GM21390 (cell line): Measurements from ENCODE around the gene CACNG7.

Experiments used
- ATAC-seq: cut with Tn5 transposase; IDR thresholded peaks from one replicate; pipeline ENCODE4 v1.9.1; 2021; ENCODE audit not compliant: unreplicated experiment

CACNG7 gene

DNA sequence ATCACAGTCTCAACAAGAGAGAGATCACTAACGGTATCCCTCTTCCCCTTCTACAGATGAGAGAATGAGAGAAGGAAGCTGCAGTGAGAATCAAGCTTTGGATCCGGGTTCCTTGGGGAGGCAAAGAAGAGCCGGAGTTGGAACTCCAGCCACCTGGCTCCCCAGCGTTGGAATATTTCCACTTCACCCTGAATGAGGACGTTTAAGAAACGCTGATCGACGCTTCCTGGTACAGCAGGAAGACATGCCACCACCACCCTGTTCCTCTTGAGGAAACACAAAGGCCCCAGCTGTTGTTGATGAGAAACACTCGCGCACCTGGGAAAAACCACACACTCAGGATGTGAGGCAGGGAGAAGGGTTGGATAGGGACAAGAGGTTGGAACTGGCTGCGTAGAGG lies 42.4 kb downstream of the CACNG7 start:
- ATAC-seq = no peak

DNA sequence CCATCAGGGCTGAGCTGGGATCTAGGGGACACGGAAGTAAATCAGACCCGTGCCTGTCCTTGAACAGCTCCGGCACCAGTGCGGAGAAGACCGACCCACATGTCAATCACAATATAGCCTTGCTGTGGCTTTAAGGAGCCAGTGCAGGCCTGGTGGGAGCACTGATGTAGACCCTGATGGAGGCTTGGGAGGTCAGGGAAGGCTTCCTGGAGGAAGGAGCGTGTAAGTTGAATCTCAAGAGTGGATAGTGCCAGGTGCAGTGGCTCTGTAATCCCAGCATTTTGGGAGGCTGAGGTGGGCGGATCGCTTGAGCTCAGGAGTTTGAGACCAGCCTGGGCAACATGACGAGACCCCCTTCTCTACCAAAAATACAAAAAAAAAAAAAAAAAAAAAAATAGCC lies 42.9 kb downstream of the CACNG7 start:
- ATAC-seq = no peak

DNA sequence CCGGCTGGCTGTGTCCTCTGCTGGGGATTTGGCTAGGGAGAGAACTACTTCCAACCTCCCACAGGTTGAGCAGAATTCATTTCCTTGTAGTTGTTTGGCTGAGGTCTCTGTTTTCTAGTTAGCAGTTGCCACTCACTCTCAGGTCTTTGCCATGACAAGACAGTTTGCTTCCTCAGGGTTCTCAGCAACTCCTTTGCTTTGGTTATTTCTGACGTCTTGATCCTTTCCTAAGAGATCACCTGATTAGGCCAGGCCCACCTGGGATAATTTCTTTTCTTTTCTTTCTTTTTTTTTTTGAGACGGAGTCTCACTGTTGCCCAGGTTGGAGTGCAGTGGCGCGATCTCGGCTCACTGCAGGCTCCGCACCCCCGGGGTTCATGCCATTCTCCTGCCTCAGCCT lies 44.3 kb downstream of the CACNG7 start:
- ATAC-seq = no peak

DNA sequence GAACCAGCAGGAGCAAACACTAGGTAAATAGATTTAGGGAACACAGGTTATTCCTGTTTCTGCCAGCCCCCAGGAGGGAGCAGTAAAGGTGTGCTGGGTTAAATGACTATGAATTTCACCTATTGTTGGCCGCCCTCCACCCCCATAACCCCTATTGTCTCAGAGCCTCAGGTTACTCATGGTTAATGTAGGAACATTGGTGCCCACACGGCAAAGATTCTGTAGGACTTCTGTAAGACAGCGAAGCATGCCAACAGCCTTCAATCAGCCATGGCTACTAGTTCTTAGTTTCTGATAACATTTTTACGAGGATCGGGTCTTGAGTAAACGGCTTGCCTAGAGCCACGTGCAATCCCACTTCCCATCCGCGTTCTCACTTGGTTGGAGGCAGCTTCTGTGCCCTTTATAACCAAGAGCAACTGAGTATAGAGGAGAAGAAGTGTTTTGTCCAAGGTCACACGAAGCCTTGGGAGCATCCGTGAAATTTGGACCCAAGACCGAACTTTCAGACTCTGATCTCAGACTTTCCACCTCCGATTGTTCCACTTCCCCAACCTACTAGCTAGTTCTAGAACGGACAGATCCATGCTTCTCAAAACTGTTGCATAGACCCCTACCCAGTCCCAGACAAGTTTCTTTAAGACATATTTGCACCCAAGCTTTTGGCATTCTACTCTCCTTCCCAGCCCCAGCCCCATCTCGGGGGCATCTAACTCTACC lies 48.5 kb downstream of the CACNG7 start:
- no peak for ATAC-seq

DNA sequence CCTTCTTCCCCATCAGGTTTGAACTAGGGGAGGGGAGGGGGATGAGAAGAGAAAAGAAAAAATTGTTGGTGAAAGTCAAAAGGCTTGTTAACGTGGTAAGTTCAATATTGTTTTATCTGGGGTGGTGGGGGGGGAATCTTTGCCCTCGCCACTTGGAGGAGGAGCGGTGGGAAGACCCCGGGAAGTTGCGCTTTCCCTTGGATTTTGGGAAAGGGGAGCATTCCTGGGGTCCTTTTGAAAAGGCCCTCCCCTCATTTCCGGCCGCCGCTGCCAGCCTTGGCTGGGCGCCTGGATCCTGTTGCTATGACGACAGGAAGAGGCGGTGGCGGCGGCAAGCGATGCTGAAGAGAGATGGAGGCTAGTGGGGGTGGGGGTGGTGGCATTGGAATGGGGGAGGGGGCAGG lies 49.1 kb downstream of the CACNG7 start:
- no peak for ATAC-seq

DNA sequence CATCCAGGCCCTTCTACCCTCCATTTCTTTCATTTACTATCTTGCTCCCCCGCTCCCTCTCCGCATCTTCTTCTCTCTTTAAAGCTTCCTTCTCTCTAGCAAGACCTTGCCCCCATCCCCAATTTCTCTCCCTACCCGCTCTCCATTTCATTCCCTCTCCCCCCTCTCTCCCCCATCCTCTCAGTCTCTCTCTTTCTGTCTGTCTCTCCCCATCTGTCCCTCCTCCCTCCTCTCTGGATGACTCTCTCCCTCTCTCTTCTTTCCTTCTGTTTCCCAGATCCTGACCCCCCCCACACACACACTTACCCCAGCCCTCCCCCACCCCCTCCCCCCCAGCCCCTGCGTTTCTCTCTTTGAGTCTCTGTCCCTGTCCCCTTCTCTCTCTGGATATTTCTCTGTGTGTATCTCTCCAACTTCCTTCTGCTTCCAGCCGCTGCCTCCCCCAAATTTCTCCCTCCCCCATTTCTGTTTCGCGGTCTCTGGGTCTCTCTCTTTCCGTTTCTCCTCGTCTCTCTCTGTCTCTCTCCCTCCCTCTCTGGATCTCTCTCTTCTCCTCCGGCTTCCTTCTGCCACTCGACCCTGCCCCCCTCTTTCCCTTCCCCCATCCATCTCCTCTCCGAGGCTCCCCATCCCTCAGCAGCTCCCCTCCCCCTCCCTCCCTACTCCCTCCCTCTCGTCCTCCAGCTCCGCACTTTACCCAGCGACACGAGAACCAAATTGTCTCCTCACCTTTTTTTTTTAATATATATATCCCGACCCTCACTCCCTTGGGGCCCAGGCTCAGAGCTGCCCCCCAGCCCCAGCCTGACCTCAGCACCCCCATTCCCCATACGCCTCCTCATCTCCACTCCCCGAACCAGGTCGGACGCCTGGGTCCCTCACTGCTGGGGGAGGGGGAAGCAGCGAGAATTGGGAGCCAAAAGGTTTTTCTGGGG lies 50.0 kb downstream of the CACNG7 start:
- ATAC-seq = no peak

DNA sequence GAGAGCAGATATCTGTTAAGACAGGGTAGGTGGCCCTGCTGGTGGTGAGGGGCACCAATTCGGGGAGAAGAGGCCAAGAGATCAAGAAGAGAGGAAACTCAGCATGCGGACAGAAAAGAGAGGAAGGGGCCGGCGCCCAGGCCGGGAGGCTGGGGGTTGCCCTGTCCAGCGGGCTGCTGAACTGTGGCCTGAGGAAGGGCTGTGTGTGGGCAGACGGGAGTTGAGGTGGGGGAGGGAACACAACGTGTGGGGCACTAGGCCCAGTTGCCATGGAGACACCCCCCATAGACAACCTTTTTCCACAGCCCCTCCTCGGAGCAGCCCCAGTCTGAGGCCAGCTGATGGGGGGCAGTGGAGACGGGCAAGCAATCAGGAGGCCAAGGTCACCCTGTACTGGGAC lies 51.1 kb downstream of the CACNG7 start:
- ATAC-seq = no peak

DNA sequence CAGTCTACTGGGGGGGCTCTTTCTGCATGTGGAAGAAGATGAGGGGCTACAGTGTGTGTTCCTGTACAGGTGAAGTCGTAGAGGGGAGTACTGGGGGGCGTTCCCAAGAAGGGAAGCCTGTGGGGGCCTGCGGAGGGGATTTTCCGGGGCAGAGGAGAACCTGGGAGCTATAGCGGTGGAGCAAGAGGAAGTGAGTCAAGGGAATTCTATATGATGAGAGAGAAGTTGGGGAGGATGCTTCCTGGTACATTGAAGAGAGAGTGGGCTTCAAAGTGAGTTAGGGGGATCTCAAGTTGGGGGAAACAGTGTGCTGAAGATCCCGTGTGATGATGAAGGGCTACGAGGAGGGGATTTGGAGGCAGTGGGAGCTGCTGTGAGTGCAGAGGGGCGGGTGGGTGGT lies 51.8 kb downstream of the CACNG7 start:
- no peak for ATAC-seq

DNA sequence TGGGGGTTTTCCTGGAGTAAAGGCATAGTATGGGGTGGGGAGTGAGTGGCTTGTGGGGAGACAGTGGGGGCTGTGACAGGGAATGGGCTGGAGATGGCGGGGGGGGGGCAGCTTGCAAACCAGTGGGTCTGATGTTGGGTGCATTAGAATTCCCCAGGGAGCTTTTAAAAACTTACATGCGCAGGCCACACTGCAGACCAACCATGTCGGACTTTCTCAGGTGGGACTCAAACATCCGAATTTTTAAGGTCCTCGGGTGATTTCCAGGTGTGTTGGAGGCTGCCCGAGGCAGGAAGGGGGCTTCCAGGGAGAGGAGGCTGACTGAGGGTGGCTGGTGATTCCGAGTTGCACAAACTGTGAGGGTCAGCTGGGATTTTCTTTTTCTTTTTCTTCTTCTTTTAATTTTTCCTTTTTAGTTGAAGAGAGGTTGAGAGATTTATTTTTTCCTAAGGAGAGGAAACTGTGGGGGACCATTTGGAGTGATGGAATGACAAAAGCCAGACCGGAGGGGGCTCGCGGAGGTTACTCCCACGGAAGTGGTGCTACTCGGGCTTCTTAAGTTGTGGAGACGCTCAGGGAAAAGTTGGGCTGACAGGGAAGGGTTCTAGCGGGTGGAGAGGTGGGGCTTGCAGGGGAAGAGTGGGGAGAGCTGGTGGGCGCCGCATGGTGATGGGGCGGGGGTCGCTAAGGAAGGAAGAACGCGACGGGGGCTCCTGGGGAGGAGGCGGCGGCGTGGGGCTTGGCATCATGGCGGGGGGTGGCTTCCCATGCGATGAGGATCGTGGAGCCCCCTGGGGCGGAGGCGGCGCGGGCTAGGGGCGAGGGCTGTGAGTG lies 52.7 kb downstream of the CACNG7 start:
- no peak for ATAC-seq

DNA sequence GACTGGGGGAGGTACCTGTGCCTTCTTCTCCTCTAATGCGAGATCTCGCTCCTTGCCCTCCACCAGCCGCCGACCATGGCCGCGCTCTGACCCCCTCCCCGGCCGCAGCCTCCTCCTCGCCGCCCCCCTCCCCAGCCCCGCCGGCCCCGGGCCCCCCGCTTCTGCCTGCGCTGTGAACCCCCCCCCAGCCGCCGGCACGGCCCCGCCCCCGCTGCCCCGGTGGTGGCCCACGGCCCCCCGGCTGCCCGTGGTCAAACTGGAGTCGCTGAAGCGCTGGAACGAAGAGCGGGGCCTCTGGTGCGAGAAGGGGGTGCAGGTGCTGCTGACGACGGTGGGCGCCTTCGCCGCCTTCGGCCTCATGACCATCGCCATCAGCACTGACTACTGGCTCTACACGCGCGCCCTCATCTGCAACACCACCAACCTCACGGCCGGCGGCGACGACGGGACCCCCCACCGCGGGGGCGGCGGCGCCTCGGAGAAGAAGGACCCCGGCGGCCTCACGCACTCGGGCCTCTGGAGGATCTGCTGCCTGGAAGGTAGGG lies 53.9 kb downstream of the CACNG7 start, which contains the start of gene CACNG8:
CACNG8 (plus strand) TSS at position 51 of the 545 bp plus-strand sequence.
- ATAC-seq = no peak

DNA sequence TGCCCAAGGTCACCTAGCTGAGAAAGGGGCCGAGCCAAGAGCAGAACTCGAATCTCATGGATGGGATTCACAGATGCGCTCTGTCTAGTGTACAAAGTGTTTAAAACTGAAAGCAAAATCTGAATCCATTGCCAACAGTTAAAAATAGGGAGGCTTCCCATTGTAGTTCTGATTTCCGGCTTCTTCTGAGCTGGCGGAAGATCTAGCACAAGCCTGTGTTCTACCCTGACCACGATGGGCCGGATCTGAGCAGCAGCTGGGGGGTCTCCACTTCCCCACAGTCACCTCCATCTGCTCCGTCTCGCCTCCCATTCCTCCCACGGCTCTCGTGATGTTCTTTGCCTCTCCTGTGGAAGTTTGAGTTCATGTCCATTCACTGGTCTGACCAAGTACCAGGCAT lies 56.0 kb downstream of the CACNG7 start:
- ATAC-seq = no peak

DNA sequence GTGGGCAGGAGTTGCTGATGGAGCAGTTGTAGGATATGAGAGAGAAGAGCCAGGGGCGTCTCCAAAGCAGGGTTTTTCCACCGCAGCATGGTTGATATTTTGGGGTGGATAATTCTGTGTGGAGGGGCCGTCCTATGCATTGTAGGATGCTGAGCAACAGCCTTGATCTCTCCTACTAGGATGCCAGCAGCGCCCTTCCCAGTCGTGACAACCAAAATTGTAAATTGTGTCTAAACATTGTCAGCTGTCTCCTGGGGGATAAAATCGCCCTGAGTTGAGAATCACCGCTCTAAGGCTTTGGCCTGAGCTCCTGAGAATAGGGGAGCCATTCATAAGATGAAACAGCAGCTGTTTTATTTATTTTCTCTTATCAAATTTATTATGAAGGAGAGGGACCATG lies 57.9 kb downstream of the CACNG7 start:
- ATAC-seq = no peak

DNA sequence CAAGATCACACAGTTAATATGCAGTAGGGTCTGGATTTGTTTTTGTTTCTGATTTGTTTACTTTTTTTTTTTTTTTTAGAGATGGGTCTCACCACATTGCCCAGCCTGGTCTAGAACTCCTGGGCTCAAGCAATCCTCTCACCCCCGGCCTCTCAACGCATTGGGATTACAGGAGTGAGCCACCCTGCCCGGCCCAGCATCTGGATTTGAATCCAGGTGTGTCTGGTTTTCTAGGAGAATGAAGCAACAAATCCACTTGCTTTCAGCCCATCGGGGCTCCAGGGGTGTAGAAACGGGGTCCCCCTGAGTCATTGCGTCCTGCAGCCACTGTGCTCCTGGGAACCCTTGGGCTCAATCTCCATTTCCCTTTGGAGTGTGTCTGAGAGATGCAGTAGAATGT lies 60.3 kb downstream of the CACNG7 start:
- ATAC-seq = no peak

DNA sequence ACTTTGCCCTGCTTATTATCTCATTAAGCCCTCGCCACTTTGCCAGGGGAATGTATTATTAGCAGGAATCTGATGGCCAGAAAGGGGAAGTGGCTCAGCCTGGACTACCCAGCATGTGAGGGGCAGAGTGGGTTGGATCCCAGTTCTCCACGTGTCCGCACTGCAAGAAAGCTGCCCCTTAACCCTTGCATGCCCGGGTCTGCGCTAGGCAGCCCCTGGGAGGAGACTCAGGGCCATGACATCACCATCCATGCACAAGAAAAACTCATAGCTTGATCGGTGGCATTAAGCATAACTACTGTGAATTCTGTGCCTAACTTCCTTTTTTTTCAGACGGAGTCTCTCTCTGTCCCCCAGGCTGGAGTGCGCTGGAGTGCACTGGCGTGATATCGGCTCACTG lies 62.6 kb downstream of the CACNG7 start:
- ATAC-seq = no peak

DNA sequence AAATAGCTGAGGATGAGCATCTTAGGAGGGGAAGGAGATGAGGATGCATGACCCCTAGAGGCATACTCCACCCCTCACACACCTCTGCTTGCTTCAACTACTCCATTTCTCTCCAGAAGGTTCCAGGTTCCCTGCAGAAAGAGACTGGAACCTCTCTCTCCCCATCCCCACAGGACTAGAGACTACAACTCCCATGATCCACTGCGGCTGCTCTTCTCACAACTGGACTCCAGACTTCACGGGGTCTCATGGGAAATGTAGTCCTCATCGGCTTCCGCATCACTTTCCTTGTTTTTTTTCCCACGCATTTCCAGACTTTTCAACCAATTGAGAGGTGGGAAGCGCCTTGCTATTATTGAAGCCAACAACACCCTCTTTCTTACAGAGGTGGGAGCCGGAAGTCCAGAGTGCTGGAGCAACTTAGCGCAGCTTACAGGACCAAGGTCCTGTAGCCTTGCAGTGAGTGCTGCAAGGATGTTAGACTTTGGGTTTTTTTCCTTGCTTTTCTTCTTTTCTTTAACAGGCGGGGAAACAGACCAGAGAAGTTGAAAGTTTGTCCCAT lies 68.4 kb downstream of the CACNG7 start:
- no peak for ATAC-seq

DNA sequence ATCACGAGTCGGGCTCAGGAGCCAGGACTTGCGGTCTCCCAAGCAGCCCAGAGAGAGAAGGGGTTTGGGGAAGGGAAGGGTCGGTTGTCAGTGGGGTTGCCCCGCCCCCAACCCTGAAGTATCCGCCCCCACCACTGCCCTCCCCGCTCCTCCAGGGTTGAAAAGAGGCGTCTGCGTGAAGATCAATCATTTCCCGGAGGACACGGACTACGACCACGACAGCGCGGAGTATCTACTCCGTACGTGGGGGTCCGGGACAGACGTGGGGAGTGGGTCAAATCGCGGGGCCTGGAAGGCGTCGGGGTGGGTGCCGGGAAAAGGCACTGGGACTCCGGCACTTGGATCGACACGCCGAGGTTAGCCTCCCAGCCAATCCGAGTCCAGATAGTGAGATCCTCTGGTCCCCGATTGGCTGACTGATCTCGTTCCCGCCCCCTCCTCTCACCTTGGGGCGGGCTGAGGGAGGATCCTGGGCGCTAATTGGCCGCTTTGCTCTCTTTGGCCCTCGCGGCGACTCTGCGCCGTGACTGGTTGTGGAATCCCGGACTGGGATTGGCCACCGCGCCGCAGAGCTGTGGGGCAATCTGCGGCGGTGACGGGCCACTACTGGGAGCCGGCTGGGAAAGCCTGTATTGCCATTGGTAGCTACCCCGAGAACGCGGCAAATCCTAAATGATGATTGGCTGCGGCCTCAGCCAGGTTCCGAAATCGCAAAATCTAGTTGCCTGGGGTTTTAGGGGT lies 69.1 kb downstream of the CACNG7 start:
- ATAC-seq = no peak

DNA sequence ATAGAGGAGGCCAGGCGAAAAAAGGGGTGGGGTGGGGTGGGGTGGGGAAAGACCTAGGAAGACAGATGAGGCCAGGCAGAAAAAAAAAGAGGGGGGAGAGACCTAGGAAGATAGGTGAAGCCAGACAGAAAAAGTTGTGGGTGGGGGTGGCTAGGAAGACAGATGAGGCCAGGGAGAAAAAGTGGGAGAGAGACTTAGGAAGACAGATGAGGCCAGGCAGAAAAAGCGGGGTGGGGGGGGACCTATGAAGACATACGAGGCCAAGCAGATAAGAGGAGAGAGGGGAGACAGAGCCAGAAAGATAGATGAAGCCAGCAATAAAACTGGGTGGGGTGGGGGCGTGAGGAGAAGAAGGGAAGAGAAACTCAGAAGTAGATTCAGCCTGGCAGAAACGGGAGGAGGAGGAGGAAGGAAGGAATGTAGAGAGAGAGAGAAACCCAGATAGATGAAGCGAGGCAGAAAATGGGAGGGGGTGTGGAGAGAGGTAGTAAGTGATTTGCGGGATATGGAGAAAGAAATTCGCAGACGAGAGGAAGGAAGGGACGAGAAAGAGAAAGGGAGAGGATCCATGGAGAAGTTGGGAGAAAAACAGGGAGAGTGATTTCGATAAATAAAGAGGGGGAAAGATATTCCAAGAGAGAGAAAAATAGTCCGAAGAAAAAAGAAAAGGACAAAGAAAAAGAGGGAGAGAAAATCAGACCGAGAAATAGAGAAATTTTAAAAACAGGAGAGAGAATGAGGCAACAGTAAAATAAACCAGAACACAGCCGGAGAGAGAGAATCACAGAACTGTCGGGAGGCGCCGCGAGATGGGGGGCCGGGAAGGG lies 70.1 kb downstream of the CACNG7 start:
- no peak for ATAC-seq

DNA sequence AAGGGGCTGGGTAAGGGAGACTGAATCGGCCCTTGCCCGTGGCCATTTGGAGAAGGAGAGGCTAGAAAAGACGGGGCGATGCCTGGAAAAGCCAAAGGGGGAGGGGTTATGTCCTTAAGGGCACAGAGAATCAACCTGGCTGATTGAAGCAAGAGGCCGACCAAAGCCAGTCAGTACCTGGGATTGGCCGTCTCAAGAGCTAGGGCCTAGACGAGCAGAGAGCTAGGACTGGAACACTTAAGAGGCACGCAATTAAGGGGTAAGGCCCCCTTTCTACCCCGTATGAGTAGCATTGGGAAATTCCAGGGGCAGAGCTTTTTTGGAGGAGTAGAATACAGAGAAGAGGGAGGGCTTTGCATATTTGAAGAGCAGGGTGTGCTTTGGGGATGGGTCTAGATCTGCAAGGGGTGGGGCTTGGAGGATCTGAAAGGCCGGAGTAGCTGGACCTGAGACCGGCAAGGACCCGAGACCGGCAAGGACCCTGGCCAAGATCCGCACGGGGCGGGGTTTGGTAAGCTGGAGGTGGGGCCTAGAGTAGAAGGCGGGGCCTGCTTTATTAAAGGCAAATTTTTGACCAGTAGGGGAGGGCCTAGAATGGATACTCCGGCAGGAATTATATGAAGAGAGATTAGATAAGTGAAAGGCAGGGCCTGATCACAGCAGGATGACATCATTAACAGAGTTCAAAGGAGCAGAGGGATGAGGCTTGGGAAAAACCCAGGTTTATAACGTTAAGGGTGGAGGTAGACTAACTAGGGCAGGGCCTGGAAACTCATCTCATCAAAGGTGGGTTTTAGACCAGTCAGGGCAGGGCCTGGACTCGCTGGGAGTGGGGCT lies 71.7 kb downstream of the CACNG7 start:
- no peak for ATAC-seq
